ENCODE results near the gene TAS2R13.

The TAS2R13 gene

DNA sequence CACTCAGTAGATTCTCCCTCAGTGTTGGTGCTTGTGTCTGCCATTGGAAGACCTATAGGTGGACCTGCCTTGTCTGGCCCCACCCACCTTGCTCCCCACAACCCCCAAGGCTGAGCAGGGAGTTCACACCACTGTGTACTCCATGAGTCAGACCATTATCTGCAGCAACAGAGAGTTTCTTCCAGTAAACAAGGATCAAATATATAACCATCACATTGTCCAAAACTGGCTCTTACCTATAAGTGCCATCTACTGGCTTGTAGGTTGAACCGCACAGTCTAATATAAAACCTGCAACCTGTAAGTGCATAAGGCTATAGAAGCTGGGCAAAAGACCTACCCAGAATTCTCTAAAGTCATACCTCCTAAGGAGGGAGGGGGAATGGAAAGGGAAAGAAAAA lies 7.9 kb downstream of the TAS2R13 start:
- TF ChIP-seq GATA3 (IDR thresholded peaks at IDR 0.05; ENCODE audit: low read depth, low read length) = no peak

DNA sequence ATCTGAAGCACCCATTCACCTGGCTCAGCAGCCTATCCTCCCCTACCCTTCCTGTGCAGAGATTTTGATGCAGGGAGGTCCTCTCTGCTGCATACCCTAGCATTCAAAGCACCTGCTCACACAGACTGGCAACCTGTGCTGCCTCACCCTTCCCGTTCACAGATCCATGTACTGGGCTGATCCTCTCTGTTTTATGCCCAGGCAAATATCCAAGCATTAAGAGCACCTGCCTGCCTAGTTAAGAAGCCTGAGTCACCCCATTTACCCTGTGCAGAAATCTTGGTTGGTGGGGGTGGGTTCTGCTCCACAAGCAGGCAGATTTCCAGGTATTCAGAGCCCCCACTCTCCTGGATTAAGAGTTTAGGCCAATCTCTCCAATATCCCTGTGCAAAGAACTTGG lies 8.4 kb downstream of the TAS2R13 start:
- TF ChIP-seq GATA3 (IDR thresholded peaks at IDR 0.05; ENCODE audit: low read depth, low read length) (no peak), GATA2 (IDR thresholded peaks at IDR 0.05; ENCODE audit: low read depth, low read length) (no peak)

DNA sequence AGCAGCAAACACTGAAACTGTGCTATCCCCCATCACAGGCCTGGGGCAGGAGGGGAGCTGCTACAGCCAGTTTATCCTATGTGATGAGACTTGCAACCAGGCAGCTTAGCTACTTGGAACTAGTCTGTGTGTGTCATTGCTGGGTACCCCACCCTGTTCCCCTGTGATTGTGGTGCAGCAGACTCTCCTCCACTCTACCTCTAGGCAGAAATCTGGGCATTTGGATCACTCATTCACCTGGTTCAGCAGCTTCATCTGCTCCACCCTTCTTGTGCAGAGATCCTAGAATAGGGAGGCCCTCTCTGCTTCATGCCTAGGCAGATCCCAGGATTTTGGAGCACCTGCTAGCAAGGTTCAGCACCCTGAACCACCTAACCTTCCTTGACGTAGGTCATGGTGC lies 8.8 kb downstream of the TAS2R13 start:
- TF ChIP-seq GATA3 (IDR thresholded peaks at IDR 0.05; ENCODE audit: low read depth, low read length) (no peak), GATA2 (IDR thresholded peaks at IDR 0.05; ENCODE audit: low read depth, low read length) (no peak)

DNA sequence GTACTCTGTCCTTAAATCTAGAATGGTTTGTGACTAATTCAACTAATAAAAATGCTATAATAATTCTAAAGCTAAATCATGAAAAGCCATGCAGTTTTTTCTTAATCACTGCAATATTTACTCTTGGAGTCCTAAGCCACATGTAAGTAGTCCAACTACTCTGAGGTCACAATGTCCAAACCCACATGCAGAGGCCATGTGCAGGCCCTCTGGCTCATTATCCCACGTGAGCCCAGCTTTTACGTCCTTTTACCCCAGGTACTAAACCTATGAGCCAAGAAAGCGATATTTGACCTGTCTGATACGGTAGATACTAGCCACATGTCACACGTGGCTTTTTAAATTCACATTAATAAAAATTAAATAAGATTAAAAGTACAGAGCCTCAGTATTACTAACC lies 12.5 kb downstream of the TAS2R13 start:
- TF ChIP-seq GATA2 (IDR thresholded peaks at IDR 0.05; ENCODE audit: low read depth, low read length) = no peak
- TF ChIP-seq GATA3 (IDR thresholded peaks at IDR 0.05; ENCODE audit: low read depth, low read length) = no peak

DNA sequence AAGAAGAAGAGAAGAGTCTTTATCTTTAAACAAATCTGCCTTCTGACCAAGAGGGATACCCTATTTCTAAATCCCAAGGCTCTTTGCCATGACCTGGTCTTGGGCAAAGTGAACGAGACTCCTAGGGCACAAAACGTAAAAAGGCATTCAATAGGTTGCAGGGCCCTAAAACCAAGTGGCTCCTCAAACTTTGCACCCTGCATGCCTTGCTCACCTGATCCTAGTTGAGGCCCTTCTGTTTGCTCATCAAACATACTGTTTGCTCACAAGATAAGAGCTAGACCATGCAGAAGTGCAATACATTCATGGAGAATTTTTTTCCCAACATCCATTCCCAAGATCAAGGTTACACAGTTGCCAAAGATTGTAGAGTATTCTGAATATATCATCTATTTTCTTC lies 17.4 kb downstream of the TAS2R13 start:
- TF ChIP-seq GATA3 (IDR thresholded peaks at IDR 0.05; ENCODE audit: low read depth, low read length) (no peak), GATA2 (IDR thresholded peaks at IDR 0.05; ENCODE audit: low read depth, low read length) (no peak)

DNA sequence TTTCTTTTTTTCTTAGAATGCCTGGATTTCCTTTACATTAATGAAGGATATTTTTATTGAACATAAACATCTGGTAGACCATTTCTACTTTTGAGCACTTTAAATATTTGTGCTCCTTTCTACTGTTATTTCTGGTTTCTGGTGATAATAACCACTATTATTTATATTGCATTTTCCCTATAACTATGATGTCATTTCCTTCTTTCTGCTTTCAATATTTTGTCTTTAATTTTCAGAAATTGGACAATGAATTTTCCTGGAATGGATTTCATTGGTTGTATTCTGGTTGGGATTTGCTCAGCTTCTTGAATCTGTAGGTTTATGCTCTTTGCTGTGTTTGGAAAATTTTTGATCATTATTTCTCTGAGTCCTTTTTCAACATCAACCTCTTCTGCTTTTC lies 20.1 kb downstream of the TAS2R13 start:
- no peak for TF ChIP-seq GATA3 (IDR thresholded peaks at IDR 0.05; ENCODE audit: low read depth, low read length)
- no peak for TF ChIP-seq GATA2 (IDR thresholded peaks at IDR 0.05; ENCODE audit: low read depth, low read length)

DNA sequence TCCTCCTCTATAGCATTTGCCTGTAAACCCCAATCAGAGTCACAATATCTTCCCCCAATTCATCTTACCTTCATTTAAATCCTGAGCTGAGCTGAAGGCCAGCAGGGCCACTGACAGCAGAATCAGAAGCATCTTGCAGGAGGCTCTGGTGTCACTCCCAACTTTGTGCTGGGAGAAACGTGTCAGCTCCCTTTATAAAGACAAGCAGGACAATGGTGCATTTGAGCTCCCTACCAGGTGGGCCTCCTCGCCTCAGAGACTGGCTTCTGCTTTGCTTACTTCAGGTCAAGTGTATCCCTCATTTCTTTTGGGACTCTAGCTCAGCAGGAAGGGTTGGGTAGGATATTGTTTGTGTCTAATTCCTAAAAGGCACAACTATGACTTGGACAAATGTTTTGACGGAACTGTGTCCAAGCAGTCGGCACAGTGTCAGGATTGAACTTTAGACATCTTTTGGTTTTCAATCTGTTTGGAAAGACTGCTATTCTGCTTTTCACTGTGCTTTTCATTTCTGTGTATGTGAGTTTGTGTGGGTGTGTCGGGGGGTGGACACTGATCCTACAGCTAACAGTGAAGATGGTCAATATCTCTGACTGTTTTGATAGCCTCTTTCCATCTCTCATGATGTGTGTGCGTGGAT lies 25.2 kb downstream of the TAS2R13 start, which contains the start of gene PRH1:
PRH1 (minus strand) TSS at position 170 of the 640 bp plus-strand sequence; CDS start at position 132, 38 bp downstream.
- TF ChIP-seq GATA2 (IDR thresholded peaks at IDR 0.05; ENCODE audit: low read depth, low read length) (no peak), GATA3 (IDR thresholded peaks at IDR 0.05; ENCODE audit: low read depth, low read length) (no peak)

DNA sequence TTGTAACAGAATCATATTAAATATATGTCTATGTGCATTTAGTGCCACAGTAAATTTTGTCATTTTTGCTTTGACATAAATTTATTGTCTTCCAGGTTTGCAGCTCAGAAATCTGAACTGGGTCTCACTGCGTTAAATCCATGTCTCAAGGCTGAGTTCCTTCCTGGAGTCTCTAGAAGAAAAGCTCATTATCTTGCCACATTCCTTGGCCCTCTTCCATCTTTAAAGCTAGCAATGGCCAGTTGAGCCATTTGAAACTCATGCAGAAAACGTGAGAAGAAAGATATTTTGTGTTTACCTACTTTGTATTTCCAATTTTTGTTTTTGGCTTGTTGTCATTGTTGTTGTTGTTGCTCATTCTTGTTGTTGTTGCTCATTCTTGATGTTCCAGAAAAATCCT lies 36.0 kb downstream of the TAS2R13 start:
- no peak for TF ChIP-seq GATA3 (IDR thresholded peaks at IDR 0.05; ENCODE audit: low read depth, low read length)
- no peak for TF ChIP-seq GATA2 (IDR thresholded peaks at IDR 0.05; ENCODE audit: low read depth, low read length)

DNA sequence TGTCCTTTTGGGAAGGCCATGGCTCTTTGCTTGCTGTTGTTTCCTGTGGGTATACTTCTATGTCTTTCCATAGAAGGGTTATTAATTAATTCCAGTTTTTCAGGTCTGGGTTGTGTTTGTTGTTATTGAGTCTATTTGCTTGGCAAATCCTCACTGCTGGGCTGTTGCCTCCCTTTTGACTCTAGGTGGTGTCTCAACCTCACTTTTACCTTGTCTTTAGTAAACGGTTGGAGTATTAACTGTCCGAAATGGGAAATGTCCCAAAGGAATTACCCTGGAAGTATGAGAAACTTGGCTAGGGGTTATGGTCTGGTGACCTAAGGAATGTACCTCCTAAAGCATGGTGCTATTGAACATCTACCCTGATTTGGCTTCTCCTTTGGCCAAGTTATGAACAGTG lies 42.0 kb downstream of the TAS2R13 start:
- no peak for TF ChIP-seq GATA3 (IDR thresholded peaks at IDR 0.05; ENCODE audit: low read depth, low read length)
- no peak for TF ChIP-seq GATA2 (IDR thresholded peaks at IDR 0.05; ENCODE audit: low read depth, low read length)

DNA sequence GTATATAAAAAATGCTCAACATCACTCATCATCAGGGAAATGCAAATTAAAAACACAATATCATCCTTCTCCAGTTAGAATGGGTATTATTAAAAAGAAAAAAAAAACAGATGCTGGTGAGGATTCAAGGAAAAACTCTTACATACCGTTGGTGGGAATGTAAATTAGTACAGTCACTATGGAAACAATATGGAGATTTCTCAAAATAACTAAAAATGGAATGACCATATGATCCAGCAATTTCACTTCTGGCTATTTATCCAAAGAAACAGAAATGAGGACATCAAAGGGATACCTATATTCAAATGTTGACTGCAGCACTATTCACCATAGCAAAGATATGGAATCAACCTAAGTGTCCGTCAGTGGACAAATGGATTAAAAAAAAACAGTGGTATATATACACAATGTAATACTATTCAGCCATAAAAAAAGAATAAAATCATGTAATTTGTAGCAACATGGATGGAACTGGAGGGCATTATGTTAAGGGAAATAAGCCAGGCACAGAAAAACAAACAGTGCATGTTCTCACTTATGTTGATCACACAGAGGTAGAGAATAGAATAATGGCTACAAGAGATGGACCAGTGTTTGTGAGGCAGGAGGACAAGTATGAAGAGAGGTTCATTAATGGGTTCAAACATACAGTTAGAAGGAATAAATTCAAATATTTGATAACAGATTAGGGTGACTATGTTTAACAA lies 45.7 kb downstream of the TAS2R13 start:
- TF ChIP-seq GATA2 (IDR thresholded peaks at IDR 0.05; ENCODE audit: low read depth, low read length) (no peak), GATA3 (IDR thresholded peaks at IDR 0.05; ENCODE audit: low read depth, low read length) (no peak)

DNA sequence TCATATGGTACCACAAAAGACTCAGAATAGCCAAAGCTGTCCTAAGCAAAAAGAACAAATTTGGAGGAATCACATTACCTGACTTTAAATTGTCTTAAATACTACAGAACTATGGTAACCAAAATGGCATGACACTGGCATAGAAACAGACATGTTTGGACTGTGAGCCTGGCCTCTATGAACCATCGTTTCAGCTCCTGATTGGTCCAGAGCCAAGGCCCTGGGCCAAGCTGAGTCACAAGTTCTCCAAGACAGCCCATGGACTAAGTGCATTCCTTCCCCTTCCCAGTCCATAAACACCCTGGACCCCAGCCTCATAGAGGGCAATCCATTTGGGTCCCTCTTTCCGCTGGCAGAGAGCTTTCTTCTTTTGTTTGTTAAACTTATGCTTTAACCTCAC lies 48.0 kb downstream of the TAS2R13 start:
- TF ChIP-seq GATA3 (IDR thresholded peaks at IDR 0.05; ENCODE audit: low read depth, low read length) = no peak
- no peak for TF ChIP-seq GATA2 (IDR thresholded peaks at IDR 0.05; ENCODE audit: low read depth, low read length)
